ENCODE measurements around the gene DNAJC5. TPM values are rescaled to one million over a fixed set of nuclear protein-coding genes. Genes with fewer than 3 reads are reported as not detected.

DNAJC5 gene
- total and polyA plus RNA-seq, 2 donors (not counting 3 experiments of a cell fraction or from before 2014, with no cell fraction given), result 44.7 to 60.3 TPM

DNA sequence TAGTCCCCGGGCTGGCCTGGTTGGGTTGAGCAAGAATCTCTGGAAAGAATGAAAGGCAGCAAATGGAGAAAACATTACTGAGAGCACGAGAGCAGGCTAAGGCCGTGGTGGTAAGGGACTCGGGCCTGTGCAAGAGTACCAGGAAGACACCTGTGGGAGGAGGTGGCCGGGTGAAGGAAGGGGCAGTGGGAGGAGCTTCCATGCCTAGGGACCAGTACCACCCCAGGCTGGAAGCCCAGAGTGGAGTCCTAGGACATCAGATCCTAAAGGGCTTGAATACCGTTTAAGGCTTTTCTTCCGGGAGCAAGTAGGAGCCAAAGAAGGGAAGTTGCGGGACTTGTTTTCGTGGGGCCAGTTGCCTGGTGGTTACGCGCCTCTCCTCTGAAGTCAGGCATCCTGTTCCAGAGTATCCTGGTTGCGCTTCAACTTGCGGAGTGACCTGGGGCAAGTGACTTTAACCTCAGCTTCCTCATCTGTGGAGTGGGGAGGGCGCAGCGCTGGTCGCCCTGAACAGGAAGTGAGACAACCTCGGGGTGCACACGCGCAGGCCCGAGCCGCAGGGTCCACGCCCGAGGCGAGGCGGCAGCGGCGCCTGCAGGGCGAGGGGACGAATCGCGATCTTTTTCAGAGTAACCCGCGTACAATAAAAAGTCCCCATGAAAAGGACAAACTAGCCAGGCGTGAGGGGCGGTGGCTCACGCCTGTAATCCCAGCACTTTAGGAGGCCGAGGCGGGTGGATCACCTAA, 31.0 kb upstream of the DNAJC5 start:
- Histone ChIP-seq H3K27me3 (ENCODE audit: control insufficient read depth in 2 of 2, insufficient read depth in 2 of 2, low read length in 2 of 2) (no peaks in the 10 kb centered on the region), H3K79me2 (ENCODE audit: control insufficient read depth, insufficient read depth, low read length) (peaks cover 33% of the 10 kb centered on the region), H3K4me3 (replicated peaks in 1 of 3; ENCODE audit: insufficient read depth in 1 of 3, low read depth in 1 of 3, low read length in 3 of 3) (peak overlapping the region; percentile 36 to 77 (median 68)), H3K9ac (replicated peaks; ENCODE audit: extremely low read depth, insufficient read depth, low read length) (peak overlapping the region; percentile 65), H3K27ac (ENCODE audit: insufficient read depth, low read depth, low read length) (peak overlapping the region; percentile 56), H3K36me3 (ENCODE audit: control insufficient read depth in 2 of 2, extremely low read depth in 1 of 2, insufficient read depth in 2 of 2, low read length in 2 of 2) (peaks cover 0 to 8% of the 10 kb centered on the region in 2 experiments), H4K20me1 (replicated peaks; ENCODE audit: control insufficient read depth, extremely low read depth, insufficient read depth, low read length) (no peaks in the 10 kb centered on the region), H3K4me1 (ENCODE audit: control insufficient read depth, extremely low read depth, insufficient read depth, low read length) (peaks cover 10% of the 10 kb centered on the region), H3K9me1 (replicated peaks; ENCODE audit: control insufficient read depth, extremely low read depth, insufficient read depth, low read length) (no peaks in the 10 kb centered on the region), H3K4me2 (ENCODE audit: insufficient read depth, low read length) (peak overlapping the region; percentile 56), H3K9me3 (replicated peaks; ENCODE audit: control insufficient read depth, insufficient read depth, low read length) (no peaks in the 10 kb centered on the region), H2AFZ (ENCODE audit: low read depth, low read length) (peak overlapping the region; percentile 8)
- no TSS peak for BruUV-seq (replicated peaks)
- DNase-seq (ENCODE audit: low read depth, low spot score) (peak; percentile 84), FAIRE-seq (peak; percentile 97)
- ChIA-PET POLR2A (interaction anchor here (1.3 kb wide), 1 partner anchor 9 kb away, joined by 11 read pairs; no protein-coding TSS in a partner anchor), CTCF (interaction anchor here (0.6 to 3.9 kb wide), 18 partner anchors 9 to 326 kb away, joined by 3 to 24 read pairs (median 8); partner anchors contain the start of genes ARFRP1, PRPF6, PTK6 and ZGPAT)
- TF ChIP-seq JUN (IDR thresholded peaks at IDR 0.05; ENCODE audit: borderline replicate concordance, insufficient read depth, insufficient read length, low read depth) (no peak), FOS (IDR thresholded peaks at IDR 0.05; ENCODE audit: borderline replicate concordance, insufficient read depth, low read length) (peak; percentile 13), MYC (IDR thresholded peaks at IDR 0.05; ENCODE audit: low read depth, low read length) (peak; percentile 65), POLR2A (IDR thresholded peaks at IDR 0.05; ENCODE audit: low read depth, low read length) (no peak), POLR2AphosphoS5 (IDR thresholded peaks at IDR 0.05; ENCODE audit: insufficient read depth, low read depth, low read length) (peak; percentile 43), EZH2 (IDR thresholded peaks at IDR 0.05; ENCODE audit: borderline replicate concordance, low read depth, low read length, severe bottlenecking) (no peak), GATA2 (IDR thresholded peaks at IDR 0.05; ENCODE audit: insufficient read depth, insufficient read length, low read depth, low read length) (no peak)
- TF ChIP-seq, protein P1, sequence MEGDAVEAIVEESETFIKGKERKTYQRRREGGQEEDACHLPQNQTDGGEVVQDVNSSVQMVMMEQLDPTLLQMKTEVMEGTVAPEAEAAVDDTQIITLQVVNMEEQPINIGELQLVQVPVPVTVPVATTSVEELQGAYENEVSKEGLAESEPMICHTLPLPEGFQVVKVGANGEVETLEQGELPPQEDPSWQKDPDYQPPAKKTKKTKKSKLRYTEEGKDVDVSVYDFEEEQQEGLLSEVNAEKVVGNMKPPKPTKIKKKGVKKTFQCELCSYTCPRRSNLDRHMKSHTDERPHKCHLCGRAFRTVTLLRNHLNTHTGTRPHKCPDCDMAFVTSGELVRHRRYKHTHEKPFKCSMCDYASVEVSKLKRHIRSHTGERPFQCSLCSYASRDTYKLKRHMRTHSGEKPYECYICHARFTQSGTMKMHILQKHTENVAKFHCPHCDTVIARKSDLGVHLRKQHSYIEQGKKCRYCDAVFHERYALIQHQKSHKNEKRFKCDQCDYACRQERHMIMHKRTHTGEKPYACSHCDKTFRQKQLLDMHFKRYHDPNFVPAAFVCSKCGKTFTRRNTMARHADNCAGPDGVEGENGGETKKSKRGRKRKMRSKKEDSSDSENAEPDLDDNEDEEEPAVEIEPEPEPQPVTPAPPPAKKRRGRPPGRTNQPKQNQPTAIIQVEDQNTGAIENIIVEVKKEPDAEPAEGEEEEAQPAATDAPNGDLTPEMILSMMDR (IDR thresholded peaks at IDR 0.05; ENCODE audit: extremely low read depth in 1 of 2, insufficient read depth in 1 of 2, low read depth in 1 of 2, low read length in 2 of 2), result peak; percentile 67 to 76
- TF ChIP-seq, protein P2, sequence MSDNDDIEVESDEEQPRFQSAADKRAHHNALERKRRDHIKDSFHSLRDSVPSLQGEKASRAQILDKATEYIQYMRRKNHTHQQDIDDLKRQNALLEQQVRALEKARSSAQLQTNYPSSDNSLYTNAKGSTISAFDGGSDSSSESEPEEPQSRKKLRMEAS (IDR thresholded peaks at IDR 0.05; ENCODE audit: insufficient read depth, insufficient read length), result peak; percentile 49
- intact Hi-C loops (cut with micrococcal nuclease), result loop anchor here (1.0 to 5.0 kb wide), 6 partner anchors 37 to 326 kb away; partner anchors contain the start of gene RTEL1
- dilution Hi-C loops (cut with MboI; ENCODE audit: extremely low pct_ligation_motif_present, low sequenced_read_pairs), result no loop called here
